ENCODE results near the gene DZIP1.

GRCh38 chr13:95573221-95573620 lies 71.3 kb downstream of the DZIP1 start:
- TF ChIP-seq GLIS3 (CRISPR knock-in tag; IDR thresholded peaks at IDR 0.05) = no peak
- no peak for TF ChIP-seq BACH2 (CRISPR knock-in tag; IDR thresholded peaks at IDR 0.05; ENCODE audit: borderline replicate concordance)
- no peak for TF ChIP-seq TOX (CRISPR knock-in tag; IDR thresholded peaks at IDR 0.05; ENCODE audit: borderline replicate concordance)
- no peak for TF ChIP-seq OSR1 (CRISPR knock-in tag; IDR thresholded peaks at IDR 0.05)
- TF ChIP-seq RARB (CRISPR knock-in tag; IDR thresholded peaks at IDR 0.05) = no peak
- no peak for TF ChIP-seq ZC3H10 (CRISPR knock-in tag; IDR thresholded peaks at IDR 0.05)
- no peak for TF ChIP-seq CSDC2 (CRISPR knock-in tag; IDR thresholded peaks at IDR 0.05)
- TF ChIP-seq PATZ1 (CRISPR knock-in tag; IDR thresholded peaks at IDR 0.05; ENCODE audit: borderline replicate concordance) = no peak
- TF ChIP-seq ARNTL (CRISPR knock-in tag; IDR thresholded peaks at IDR 0.05; ENCODE audit: borderline replicate concordance, low read depth) = no peak
